Effector memory CD4-positive, alpha-beta T cell (primary cell): ENCODE data around the gene PDE4D.

Experiments
- DNase-seq, 3 donors: peaks; one replicate each; pipeline ENCODE4 v3.0.0-alpha.2; 2020
- H3K27ac ChIP-seq: 2 replicates; pipeline ENCODE4 v1.7.0; 2013; ENCODE audit warnings: mild to moderate bottlenecking, low read length, moderate library complexity; ENCODE audit not compliant: insufficient read depth, poor library complexity, severe bottlenecking
- H3K27me3 ChIP-seq: replicated peaks from 2 replicates; pipeline ENCODE4 v1.7.0; 2013; ENCODE audit warnings: mild to moderate bottlenecking, low read length; ENCODE audit not compliant: insufficient read depth, control insufficient read depth, poor library complexity, severe bottlenecking
- H3K36me3 ChIP-seq: 2 replicates; pipeline ENCODE4 v1.7.0; 2013; ENCODE audit warnings: mild to moderate bottlenecking, low read length, moderate library complexity; ENCODE audit not compliant: control insufficient read depth, insufficient read depth
- H3K4me1 ChIP-seq: 2 replicates; pipeline ENCODE4 v1.7.0; 2013; ENCODE audit warnings: low read length, mild to moderate bottlenecking; ENCODE audit not compliant: control insufficient read depth, insufficient read depth, poor library complexity, severe bottlenecking
- H3K4me3 ChIP-seq: 2 replicates; pipeline ENCODE4 v1.7.0; 2013; ENCODE audit warnings: low read length, low read depth, mild to moderate bottlenecking; ENCODE audit not compliant: insufficient read depth, poor library complexity, severe bottlenecking
- H3K9me3 ChIP-seq: 2 replicates; pipeline ENCODE4 v1.7.0; 2013; ENCODE audit warnings: mild to moderate bottlenecking, low read length, moderate library complexity; ENCODE audit not compliant: control insufficient read depth
- total RNA-seq, 3 donors: gene quantifications; one replicate each; lab custom pipeline; 2026; lab: John Stamatoyannopoulos, UW

Gene PDE4D
- 350 to 792 (median 553) reads per million in 3 donors for total RNA-seq

- Histone ChIP-seq H3K4me1 (no peaks in the 10 kb centered on the region), H3K27me3 (peaks cover 8% of the 10 kb centered on the region), H3K36me3 (no peaks in the 10 kb centered on the region), H3K27ac (no peak within 1 kb of the TSS), H3K9me3 (no peaks in the 10 kb centered on the region), H3K4me3 (no peak within 1 kb of the TSS)
- DNase-seq, result no peak
Observed at GRCh38 chr5:59893429-59894227, at the start of gene PDE4D. TSS of gene PDE4D (minus strand) at chr5:59893726.

GRCh38 chr5:59937633-59938032, 44.1 kb upstream of the PDE4D start:
- DNase-seq, result no peak
- no peaks in the 10 kb centered on the region for H3K36me3 ChIP-seq
- no peaks in the 10 kb centered on the region for H3K9me3 ChIP-seq
- H3K4me1 ChIP-seq, result no peaks in the 10 kb centered on the region
- H3K4me3 ChIP-seq, result no peak overlapping the region
- no peak overlapping the region for H3K27ac ChIP-seq
- no peaks in the 10 kb centered on the region for H3K27me3 ChIP-seq

- Histone ChIP-seq H3K4me3 (no peak overlapping the region), H3K27me3 (no peaks in the 10 kb centered on the region), H3K4me1 (no peaks in the 10 kb centered on the region), H3K9me3 (no peaks in the 10 kb centered on the region), H3K27ac (no peak overlapping the region), H3K36me3 (no peaks in the 10 kb centered on the region)
- DNase-seq, result no peak
Observed at GRCh38 chr5:59923465-59923864, 29.9 kb upstream of the PDE4D start.

GRCh38 chr5:59922220-59922619, 28.7 kb upstream of the PDE4D start:
- H3K27me3 ChIP-seq, result no peaks in the 10 kb centered on the region
- H3K36me3 ChIP-seq, result no peaks in the 10 kb centered on the region
- no peak overlapping the region for H3K4me3 ChIP-seq
- no peak for DNase-seq
- H3K9me3 ChIP-seq, result no peaks in the 10 kb centered on the region
- no peaks in the 10 kb centered on the region for H3K4me1 ChIP-seq
- H3K27ac ChIP-seq, result no peak overlapping the region

GRCh38 chr5:59921816-59922215, 28.3 kb upstream of the PDE4D start:
- Histone ChIP-seq H3K9me3 (no peaks in the 10 kb centered on the region), H3K27ac (no peak overlapping the region), H3K27me3 (no peaks in the 10 kb centered on the region), H3K36me3 (no peaks in the 10 kb centered on the region), H3K4me1 (no peaks in the 10 kb centered on the region), H3K4me3 (no peak overlapping the region)
- DNase-seq, result no peak

- Histone ChIP-seq H3K9me3 (no peaks in the 10 kb centered on the region), H3K36me3 (no peaks in the 10 kb centered on the region), H3K4me3 (no peak overlapping the region), H3K4me1 (no peaks in the 10 kb centered on the region), H3K27ac (no peak overlapping the region), H3K27me3 (no peaks in the 10 kb centered on the region)
- no peak for DNase-seq
Observed at GRCh38 chr5:59919484-59919883, 26.0 kb upstream of the PDE4D start.

GRCh38 chr5:59917121-59917520, 23.6 kb upstream of the PDE4D start:
- Histone ChIP-seq H3K9me3 (no peaks in the 10 kb centered on the region), H3K27ac (no peak overlapping the region), H3K36me3 (no peaks in the 10 kb centered on the region), H3K27me3 (no peaks in the 10 kb centered on the region), H3K4me1 (no peaks in the 10 kb centered on the region), H3K4me3 (no peak overlapping the region)
- no peak for DNase-seq

GRCh38 chr5:59905188-59905587, 11.7 kb upstream of the PDE4D start:
- DNase-seq, result no peak
- Histone ChIP-seq H3K4me3 (no peak overlapping the region), H3K27ac (no peak overlapping the region), H3K4me1 (no peaks in the 10 kb centered on the region), H3K9me3 (no peaks in the 10 kb centered on the region), H3K27me3 (no peaks in the 10 kb centered on the region), H3K36me3 (no peaks in the 10 kb centered on the region)

- H3K27ac ChIP-seq, result no peak overlapping the region
- peaks cover 8% of the 10 kb centered on the region for H3K27me3 ChIP-seq
Observed at GRCh38 chr5:59897075-59897474, 3.5 kb upstream of the PDE4D start.

GRCh38 chr5:59891962-59892643, 1.4 kb downstream of the PDE4D start:
- no peak overlapping the region for H3K27ac ChIP-seq
- no peaks in the 10 kb centered on the region for H3K9me3 ChIP-seq
- peaks cover 8% of the 10 kb centered on the region for H3K27me3 ChIP-seq
- DNase-seq, result no peak
- no peak overlapping the region for H3K4me3 ChIP-seq
- H3K36me3 ChIP-seq, result no peaks in the 10 kb centered on the region
- H3K4me1 ChIP-seq, result no peaks in the 10 kb centered on the region

More at GRCh38 chr5:59897075-59897474, 3.5 kb upstream of the PDE4D start:
- Histone ChIP-seq H3K9me3 (no peaks in the 10 kb centered on the region), H3K4me3 (no peak overlapping the region), H3K36me3 (no peaks in the 10 kb centered on the region), H3K4me1 (no peaks in the 10 kb centered on the region)
- DNase-seq, result no peak
